CD14-positive monocyte (primary cell): Measurements from ENCODE around the gene USP43. TPM values are rescaled to one million over a fixed set of nuclear protein-coding genes. Genes with fewer than 3 reads are reported as not detected.

ENCODE experiments used
- DNase-seq, 3 donors: peaks; one replicate each; pipeline ENCODE4 v3.0.0-alpha.2; 2011 to 2022
- H2AFZ ChIP-seq: 2 replicates; pipeline ENCODE4 v1.6.0; 2012; ENCODE audit warnings: mild to moderate bottlenecking, low read depth, low read length, inconsistent platforms; ENCODE audit not compliant: insufficient read depth, poor library complexity, severe bottlenecking
- H3K27ac ChIP-seq, 2 donors: 1 replicate in 1 of 2; 2 replicates in 1 of 2; pipeline ENCODE4 v1.5.1; 2012 to 2013; ENCODE audit warnings: low read length in 2 of 2, control low read depth in 1 of 2, inconsistent platforms in 1 of 2, low read depth in 1 of 2, mild to moderate bottlenecking in 1 of 2
- H3K27me3 ChIP-seq, 2 donors: one replicate each; pipeline versions ENCODE4 v1.6.0 to v1.6.1; 2011 to 2013; ENCODE audit warnings: low read length in 2 of 2; ENCODE audit not compliant: control insufficient read depth in 2 of 2, insufficient read depth in 2 of 2
- H3K36me3 ChIP-seq, 2 donors: replicated peaks in 1 of 2; 1 replicate in 1 of 2; 2 replicates in 1 of 2; pipeline versions ENCODE4 v1.5.1 to v1.6.1; 2012 to 2013; ENCODE audit warnings: low read length in 2 of 2, control low read depth in 1 of 2, inconsistent platforms in 1 of 2, mild to moderate bottlenecking in 1 of 2; ENCODE audit not compliant: insufficient read depth in 2 of 2, control insufficient read depth in 1 of 2
- H3K4me1 ChIP-seq, 2 donors: 1 replicate in 1 of 2; 2 replicates in 1 of 2; pipeline versions ENCODE4 v1.5.1 to v1.6.1; 2012 to 2013; ENCODE audit warnings: low read length in 2 of 2, control low read depth in 1 of 2, inconsistent platforms in 1 of 2, mild to moderate bottlenecking in 1 of 2, moderate library complexity in 1 of 2; ENCODE audit not compliant: insufficient read depth in 2 of 2, control insufficient read depth in 1 of 2
- H3K4me2 ChIP-seq: replicated peaks from 2 replicates; pipeline ENCODE3; 2012; ENCODE audit warnings: low read length, moderate library complexity, mild to moderate bottlenecking; ENCODE audit not compliant: poor library complexity, severe bottlenecking; ENCODE audit errors: extremely low read depth
- H3K4me3 ChIP-seq, 3 experiments: fragments of 200-600 bp in 1 of 3; sonication (generic) in 1 of 3; replicated peaks in 1 of 3; 1 replicate in 2 of 3; 2 replicates in 1 of 3; pipeline ENCODE4 v1.5.1; 2011 to 2013; ENCODE audit warnings: low read length in 3 of 3, mild to moderate bottlenecking in 3 of 3, control low read depth in 2 of 3, low read depth in 2 of 3, inconsistent platforms in 1 of 3, moderate library complexity in 1 of 3
- H3K79me2 ChIP-seq: 2 replicates; pipeline ENCODE4 v1.6.0; 2012; ENCODE audit warnings: mild to moderate bottlenecking, control low read depth, inconsistent platforms, low read length, moderate library complexity; ENCODE audit not compliant: insufficient read depth
- H3K9ac ChIP-seq: 2 replicates; pipeline ENCODE4 v1.6.0; 2017; ENCODE audit warnings: low read length, mild to moderate bottlenecking; ENCODE audit not compliant: insufficient read depth, poor library complexity, severe bottlenecking
- H3K9me3 ChIP-seq, 2 donors: replicated peaks in 1 of 2; 1 replicate in 1 of 2; 2 replicates in 1 of 2; pipeline versions ENCODE4 v1.5.1 to v1.6.1; 2012 to 2013; ENCODE audit warnings: low read length in 2 of 2, control low read depth in 1 of 2; ENCODE audit not compliant: control insufficient read depth in 1 of 2, insufficient read depth in 1 of 2
- H4K20me1 ChIP-seq: 2 replicates; pipeline ENCODE4 v1.6.0; 2012; ENCODE audit warnings: mild to moderate bottlenecking, low read length, control low read depth, moderate library complexity; ENCODE audit not compliant: insufficient read depth
- H3K27ac Mint-ChIP-seq, 7 donors: one replicate each; pipeline ENCODE4 v1.8.0; 2020; ENCODE audit warnings: mild to moderate bottlenecking in 7 of 7, mixed read lengths in 7 of 7, moderate library complexity in 6 of 7, inconsistent platforms in 2 of 7
- H3K27me3 Mint-ChIP-seq, 3 donors: one replicate each; pipeline ENCODE4 v1.8.0; 2021 to 2022; ENCODE audit warnings: low read depth in 3 of 3, mild to moderate bottlenecking in 3 of 3, mixed read lengths in 3 of 3, moderate library complexity in 3 of 3, inconsistent platforms in 1 of 3
- H3K36me3 Mint-ChIP-seq, 2 donors: one replicate each; pipeline ENCODE4 v1.8.0; 2020; ENCODE audit warnings: mixed read lengths in 2 of 2, inconsistent platforms in 1 of 2, mild to moderate bottlenecking in 1 of 2
- H3K4me1 Mint-ChIP-seq: one replicate; pipeline ENCODE4 v1.8.0; 2020; ENCODE audit warnings: mild to moderate bottlenecking, mixed read lengths
- H3K4me3 Mint-ChIP-seq, 2 donors: one replicate each; pipeline ENCODE4 v1.8.0; 2020; ENCODE audit warnings: mild to moderate bottlenecking in 2 of 2, mixed read lengths in 2 of 2, moderate library complexity in 1 of 2
- H3K9me3 Mint-ChIP-seq, 7 donors: one replicate each; pipeline ENCODE4 v1.8.0; 2020 to 2022; ENCODE audit warnings: mixed read lengths in 7 of 7, mild to moderate bottlenecking in 6 of 7, moderate library complexity in 6 of 7, inconsistent platforms in 2 of 7
- WGBS: methylation state at CpG from one replicate; pipeline ENCODE4 v1.1.5; 2013; ENCODE audit warnings: missing lambda C conversion rate; ENCODE audit not compliant: insufficient coverage; 5-methylcytosine and 5-hydroxymethylcytosine counted together
- intact Hi-C, 2 donors: fragments of 100-400 bp; cut with micrococcal nuclease; formaldehyde crosslinking; loops; one replicate each; pipeline versions ENCODE4 v1.15.0 to v1.15.1; 2023
- polyA plus RNA-seq, 3 donors: library from polyadenylated mRNA; depleted of rRNA in 1 of 3; unstranded in 2 of 3; stranded (reverse) in 1 of 3; fragments of 300-500 nt in 2 of 3; fragments of >200 nt in 1 of 3; fragmentation: Illumina TruSeq in 2 of 3; gene quantifications; 1 replicate in 2 of 3; 2 replicates in 1 of 3; pipeline ENCODE4 v1.2.3, GENCODE V29; 2012 to 2021
- TF ChIP-seq, protein P1 (sequence below): fragments of 200-600 bp; IDR thresholded peaks from one replicate; pipeline ENCODE4 v1.8.0; 2022; ENCODE audit warnings: antibody characterized with exemption, mild to moderate bottlenecking

The USP43 gene
- polyA plus RNA-seq, 3 donors: 0.05 to 0.57 TPM; not detected in 1

DNA sequence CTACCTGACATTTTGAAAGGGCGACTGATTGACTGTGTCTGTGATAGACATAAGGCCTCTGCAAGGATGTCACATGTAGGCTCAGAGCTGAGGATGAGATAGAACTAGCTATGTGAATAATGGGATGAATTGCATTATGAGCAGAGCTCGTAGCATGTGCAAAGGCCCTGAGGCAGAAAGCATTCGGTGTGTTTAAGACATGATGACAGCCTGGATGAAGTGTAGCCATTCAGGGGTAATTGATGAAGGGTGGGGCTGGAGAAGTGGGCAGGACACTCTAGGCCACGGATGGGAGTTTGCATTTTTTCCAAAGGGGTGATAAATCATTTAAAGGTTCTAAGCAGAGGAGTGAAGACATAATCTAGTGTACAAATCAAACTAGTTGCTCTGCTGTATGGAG lies 62.6 kb downstream of the USP43 start:
- TF ChIP-seq, protein P1, sequence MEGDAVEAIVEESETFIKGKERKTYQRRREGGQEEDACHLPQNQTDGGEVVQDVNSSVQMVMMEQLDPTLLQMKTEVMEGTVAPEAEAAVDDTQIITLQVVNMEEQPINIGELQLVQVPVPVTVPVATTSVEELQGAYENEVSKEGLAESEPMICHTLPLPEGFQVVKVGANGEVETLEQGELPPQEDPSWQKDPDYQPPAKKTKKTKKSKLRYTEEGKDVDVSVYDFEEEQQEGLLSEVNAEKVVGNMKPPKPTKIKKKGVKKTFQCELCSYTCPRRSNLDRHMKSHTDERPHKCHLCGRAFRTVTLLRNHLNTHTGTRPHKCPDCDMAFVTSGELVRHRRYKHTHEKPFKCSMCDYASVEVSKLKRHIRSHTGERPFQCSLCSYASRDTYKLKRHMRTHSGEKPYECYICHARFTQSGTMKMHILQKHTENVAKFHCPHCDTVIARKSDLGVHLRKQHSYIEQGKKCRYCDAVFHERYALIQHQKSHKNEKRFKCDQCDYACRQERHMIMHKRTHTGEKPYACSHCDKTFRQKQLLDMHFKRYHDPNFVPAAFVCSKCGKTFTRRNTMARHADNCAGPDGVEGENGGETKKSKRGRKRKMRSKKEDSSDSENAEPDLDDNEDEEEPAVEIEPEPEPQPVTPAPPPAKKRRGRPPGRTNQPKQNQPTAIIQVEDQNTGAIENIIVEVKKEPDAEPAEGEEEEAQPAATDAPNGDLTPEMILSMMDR: no peak
- Mint-ChIP-seq H3K36me3 (no peaks in the 10 kb centered on the region), H3K4me3 (no peak overlapping the region)

DNA sequence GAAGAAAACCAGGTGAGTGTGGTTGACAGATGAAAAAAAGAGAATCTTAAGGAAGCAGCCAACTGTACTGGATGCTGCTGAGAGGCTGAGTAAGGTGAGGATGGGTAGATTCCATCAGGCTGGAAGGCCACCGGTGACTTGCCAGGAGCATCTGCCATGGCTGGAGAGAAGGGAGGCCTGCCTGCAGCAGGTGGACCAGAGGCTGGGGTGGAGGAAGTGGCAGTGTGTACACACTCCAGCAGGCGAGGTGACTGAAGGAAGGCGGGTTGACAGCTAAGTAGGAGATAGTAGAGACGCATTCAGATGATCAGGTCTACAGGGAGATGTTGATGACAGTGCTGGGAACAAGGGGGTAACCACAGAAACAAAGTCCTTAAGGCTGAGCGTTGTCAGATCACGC lies 69.5 kb downstream of the USP43 start:
- Mint-ChIP-seq H3K9me3 (peaks cover 0 to 5% (median 0%) of the 10 kb centered on the region in 7 donors), H3K27ac (no peak overlapping the region), H3K4me3 (no peak overlapping the region), H3K4me1 (peaks cover 2% of the 10 kb centered on the region), H3K36me3 (no peaks in the 10 kb centered on the region), H3K27me3 (peaks cover 0 to under 1% (median 0%) of the 10 kb centered on the region in 3 donors)
- no peak overlapping the region for H3K4me3 ChIP-seq
- H3K9me3 ChIP-seq: no peaks in the 10 kb centered on the region
- H3K27ac ChIP-seq: no peak overlapping the region
- H3K36me3 ChIP-seq: no peaks in the 10 kb centered on the region
- TF ChIP-seq, protein P1: no peak
- H2AFZ ChIP-seq: no peak overlapping the region
- DNase-seq: no peak
- no peak overlapping the region for H3K4me2 ChIP-seq
- peaks cover under 1 to 3% of the 10 kb centered on the region in 2 donors for H3K4me1 ChIP-seq
- intact Hi-C loops: no loop called here
- no peak overlapping the region for H3K9ac ChIP-seq
- H4K20me1 ChIP-seq: no peaks in the 10 kb centered on the region
- H3K27me3 ChIP-seq: no peaks in the 10 kb centered on the region
- H3K79me2 ChIP-seq: no peaks in the 10 kb centered on the region
- 93% methylated on average over 6 of the region's 6 CpGs for WGBS

More for the DNA sequence above, 62.6 kb downstream of the USP43 start:
- H3K27ac Mint-ChIP-seq: no peak overlapping the region
- Histone ChIP-seq H3K9me3 (no peaks in the 10 kb centered on the region), H3K9ac (no peak overlapping the region), H3K4me3 (no peak overlapping the region), H3K36me3 (no peaks in the 10 kb centered on the region), H3K79me2 (no peaks in the 10 kb centered on the region), H3K27me3 (no peaks in the 10 kb centered on the region), H3K27ac (no peak overlapping the region), H4K20me1 (no peaks in the 10 kb centered on the region), H3K4me1 (no peaks in the 10 kb centered on the region), H3K4me2 (no peak overlapping the region), H2AFZ (no peak overlapping the region)
- peaks cover 0 to 4% (median 0%) of the 10 kb centered on the region in 7 donors for H3K9me3 Mint-ChIP-seq
- 94% methylated on average over 3 of the region's 4 CpGs for whole genome bisulfite sequencing
- intact Hi-C loops: no loop called here
- H3K4me1 Mint-ChIP-seq: no peaks in the 10 kb centered on the region
- no peaks in the 10 kb centered on the region for H3K27me3 Mint-ChIP-seq
- DNase-seq: no peak
